Fibroblast of skin of back (primary cell): ENCODE results near the gene CSPG4.
"Not testable (repeated sequence)": the region's sequence is repeated elsewhere in the genome, so short reads cannot be mapped to it uniquely, and the experiment has no call there.

Experiments used
- DNase-seq: peaks from one replicate; pipeline ENCODE4 v3.0.0-alpha.2; 2013

Gene CSPG4

DNA sequence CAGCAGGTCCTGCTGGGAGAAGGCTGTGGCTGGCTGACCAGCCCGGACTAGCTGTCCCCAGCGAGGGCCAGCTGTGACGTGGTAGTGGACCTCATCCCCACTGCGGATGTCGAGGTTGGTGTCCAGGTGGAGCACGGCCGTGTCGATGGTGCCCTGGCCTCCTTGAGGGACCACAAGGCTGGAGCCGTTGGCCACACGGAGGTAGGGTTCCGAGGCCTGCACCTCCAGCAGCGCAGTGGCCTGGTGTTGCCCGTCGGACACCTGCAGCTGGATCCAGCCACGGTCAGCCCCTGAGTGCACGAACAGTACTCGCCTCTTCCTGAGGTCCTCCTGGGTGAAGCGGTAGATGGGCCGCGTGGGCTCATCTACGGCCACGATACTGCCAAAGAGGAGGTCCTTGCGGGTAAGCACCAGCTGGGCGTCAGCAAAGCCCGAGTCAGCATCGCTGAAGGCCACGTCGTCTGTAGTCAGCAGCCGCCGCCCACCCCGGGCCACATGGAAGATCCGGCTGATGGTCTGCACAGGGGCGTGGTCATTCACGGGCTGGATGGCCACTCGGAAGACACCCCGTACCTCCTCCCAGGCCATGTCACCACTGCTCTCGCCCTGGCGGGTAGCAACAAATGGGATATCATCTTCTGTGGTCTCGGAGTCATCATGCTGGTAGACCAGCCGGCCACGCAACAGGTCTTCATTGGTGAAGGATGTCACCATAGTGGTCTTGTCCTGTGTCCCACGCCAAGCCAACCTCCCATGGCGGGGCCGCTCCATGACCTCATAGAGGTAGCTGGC, 25.0 kb downstream of the CSPG4 start:
- no peak for DNase-seq

DNA sequence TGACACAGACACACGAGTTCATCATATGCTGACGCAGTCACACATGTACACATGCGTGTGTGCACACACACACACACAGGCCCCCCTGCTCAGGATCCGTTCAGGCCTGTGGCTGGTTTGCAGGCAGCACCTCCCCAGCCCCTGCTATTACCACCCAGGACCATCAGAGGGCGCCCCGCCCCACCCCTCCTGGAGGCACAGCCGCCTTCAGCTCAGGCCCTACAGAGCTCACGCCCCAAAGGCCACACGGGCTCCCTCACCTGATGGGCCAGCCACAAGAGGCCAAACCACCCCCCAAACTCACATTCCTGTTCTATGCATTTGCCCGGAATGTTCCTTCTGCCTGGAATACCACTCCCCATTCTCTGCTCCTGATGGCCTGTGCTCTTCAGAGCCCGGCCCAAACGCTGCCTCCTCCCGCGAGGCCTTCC, 26.4 kb downstream of the CSPG4 start:
- peak; percentile 54 for DNase-seq

DNA sequence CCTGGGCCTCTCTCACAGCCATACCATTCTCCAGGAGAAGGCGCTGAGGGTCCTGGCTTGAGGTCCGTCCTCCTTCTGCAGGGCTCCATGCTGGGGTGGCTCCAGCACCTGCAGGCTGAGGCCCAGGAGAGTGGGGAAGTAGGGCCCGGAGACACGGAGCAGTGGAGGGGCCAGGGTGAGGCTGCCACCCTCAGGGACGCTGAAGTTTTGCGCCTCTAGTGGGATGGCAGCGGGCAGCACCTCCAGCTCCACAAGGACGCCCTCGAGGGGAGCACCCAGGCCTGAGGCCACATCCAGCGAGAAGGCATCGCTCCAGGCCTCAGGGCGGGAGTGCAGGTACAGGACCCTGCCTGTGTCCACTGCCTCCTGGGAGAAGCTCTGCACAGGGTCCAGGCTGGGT, 27.5 kb downstream of the CSPG4 start:
- DNase-seq: no peak

DNA sequence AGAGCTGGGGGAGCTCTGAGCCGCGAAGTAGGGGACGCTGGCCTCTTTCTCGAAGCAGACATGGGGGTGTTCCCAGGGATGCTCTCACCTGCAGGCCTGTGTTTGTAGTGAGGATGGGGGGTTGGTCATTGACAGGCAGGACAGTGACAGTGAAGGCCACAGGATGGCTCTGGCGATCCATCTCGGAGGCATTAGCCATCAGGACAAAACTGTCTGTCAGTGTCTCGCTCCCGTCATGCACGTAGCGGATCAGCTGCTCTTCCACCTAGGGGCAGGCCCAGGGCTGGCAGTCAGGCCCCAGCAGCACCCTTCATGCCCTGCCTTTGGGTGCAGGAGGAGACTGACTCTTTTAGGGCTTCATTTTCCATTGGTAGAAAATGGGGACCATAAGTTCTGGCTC, 28.0 kb downstream of the CSPG4 start:
- DNase-seq: no peak

DNA sequence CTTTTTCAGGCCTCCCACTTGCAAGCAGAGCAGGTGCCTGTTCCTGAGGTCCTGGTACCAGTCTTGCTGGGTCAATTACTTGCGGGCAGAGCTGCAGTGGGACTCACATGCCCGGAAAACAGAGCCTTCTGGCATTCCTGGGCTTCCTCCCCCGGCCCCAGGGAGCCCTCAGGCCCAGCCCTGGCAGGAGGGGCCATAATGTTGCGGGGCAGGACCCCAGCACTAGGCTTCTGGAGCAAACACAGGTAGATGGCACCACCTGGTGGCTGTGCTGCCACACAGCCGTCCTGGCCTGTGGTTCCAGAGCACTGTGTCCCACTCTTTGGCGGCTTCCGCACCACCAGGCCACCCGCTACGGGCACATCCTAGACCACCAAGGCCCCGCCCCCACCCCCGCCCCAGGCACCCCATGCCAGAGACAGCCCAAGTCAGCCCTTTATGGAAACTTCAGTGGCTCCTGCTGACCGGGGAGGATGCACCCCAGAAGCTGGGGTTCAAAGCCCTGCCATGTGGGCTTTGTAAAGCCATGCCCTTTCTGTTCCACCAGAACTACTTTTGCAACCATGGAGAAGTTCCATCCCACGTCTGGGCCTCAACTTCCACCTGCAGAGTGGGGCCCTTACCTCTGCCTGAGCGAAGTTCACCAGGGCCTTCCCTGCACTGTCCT, 28.9 kb downstream of the CSPG4 start:
- peak; percentile 55 for DNase-seq

DNA sequence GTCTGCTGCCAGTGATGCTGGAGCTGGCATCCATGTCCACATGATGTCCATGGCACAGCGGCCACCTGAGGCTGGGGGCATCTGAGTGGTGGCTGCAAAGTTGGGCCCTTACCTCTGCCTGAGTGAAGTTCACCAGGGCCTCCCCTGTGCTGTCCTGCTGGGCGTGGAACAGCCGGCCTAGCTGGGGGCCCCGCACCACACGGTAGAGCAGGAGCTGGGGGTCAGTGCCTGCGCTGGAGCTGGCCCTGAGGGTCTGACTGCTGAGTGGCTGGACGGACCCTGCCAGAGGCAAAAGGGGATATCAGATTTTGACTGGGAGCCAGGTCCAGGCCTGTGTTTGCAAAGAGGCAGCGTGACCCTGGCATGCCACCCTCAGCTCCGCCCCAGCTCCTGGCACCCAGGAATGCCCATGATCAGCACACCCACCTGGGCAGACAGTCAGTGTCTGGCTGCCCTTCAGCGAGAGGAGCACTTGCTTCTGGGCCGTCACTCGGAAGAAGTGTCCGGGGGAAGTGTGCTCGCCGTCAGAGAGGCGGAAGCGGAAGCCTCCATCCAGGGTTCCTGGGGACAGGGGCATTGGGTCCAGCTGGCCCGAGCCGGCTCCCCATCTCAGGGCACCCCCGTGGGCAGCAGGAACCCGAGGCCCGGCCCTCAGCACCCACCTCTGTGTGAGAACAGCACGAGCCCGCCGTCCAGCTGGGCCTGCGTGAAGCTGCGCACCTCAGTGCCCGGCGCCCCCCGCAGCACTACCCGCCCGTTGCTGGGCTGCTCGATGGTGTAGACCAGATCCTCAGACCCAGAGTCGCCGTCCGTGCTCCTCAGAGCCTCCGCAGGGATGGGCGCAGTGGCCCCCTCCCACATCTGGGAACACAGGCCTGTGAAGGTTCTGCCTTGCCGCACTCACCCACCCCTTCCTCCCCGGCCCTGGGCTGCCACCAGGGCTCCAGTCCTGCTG, 30.2 kb downstream of the CSPG4 start:
- DNase-seq: no peak

DNA sequence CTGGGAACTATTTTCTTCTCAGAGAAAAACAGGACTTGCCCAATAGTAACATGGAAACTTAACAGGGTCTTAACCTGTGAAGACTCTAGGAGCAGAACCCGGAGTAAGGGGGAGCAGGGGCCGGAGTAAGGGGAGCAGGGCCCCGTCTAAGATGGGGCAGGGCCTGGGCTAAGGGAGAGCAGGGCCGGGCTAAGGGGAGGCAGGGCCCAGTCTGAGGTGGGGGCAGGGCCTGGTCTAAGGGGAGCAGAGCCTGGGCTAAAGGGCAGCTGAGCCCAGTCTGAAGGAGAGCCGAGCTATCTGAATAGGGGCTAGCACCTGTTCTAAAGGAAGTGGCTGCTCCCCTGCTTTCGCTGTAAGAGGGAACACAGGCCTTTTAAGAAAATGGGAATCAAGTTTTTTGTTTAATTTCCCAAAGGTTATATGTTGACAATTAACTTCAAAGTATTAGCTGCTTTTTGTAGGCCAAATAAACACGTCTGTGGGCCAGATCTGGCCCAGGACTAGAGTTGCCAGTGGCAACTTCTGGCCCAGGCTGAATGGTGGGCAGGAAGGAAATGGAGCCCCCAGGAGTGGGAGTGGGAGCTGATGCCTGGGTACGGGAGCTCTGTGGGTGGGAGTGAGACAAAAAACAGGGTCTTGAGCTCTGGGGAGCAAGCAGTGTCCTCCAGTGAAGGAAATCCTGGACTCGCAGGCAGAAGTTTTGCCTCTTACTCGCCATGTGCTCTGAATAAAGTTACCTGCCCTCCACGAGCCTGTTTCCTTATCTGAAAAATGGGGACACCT, 32.5 kb downstream of the CSPG4 start:
- DNase-seq: no peak

DNA sequence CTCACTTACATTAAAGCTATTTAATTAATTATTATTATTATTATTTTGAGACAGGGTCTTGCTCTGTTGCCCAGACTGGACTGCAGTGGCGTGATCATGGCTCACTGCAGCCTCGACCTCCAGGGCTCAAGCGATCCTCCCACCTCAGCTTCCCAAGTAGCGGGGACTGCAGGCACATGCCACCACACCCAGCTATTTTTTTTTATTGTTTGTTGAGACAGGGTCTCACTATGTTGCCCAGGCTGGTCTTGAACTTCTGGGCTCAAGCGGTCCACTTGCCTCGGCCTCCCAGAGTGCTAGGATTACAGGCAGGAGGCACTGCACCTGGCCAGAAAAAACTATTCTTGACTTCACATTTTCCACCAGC, 34.3 kb downstream of the CSPG4 start:
- not testable (repeated sequence) for DNase-seq

DNA sequence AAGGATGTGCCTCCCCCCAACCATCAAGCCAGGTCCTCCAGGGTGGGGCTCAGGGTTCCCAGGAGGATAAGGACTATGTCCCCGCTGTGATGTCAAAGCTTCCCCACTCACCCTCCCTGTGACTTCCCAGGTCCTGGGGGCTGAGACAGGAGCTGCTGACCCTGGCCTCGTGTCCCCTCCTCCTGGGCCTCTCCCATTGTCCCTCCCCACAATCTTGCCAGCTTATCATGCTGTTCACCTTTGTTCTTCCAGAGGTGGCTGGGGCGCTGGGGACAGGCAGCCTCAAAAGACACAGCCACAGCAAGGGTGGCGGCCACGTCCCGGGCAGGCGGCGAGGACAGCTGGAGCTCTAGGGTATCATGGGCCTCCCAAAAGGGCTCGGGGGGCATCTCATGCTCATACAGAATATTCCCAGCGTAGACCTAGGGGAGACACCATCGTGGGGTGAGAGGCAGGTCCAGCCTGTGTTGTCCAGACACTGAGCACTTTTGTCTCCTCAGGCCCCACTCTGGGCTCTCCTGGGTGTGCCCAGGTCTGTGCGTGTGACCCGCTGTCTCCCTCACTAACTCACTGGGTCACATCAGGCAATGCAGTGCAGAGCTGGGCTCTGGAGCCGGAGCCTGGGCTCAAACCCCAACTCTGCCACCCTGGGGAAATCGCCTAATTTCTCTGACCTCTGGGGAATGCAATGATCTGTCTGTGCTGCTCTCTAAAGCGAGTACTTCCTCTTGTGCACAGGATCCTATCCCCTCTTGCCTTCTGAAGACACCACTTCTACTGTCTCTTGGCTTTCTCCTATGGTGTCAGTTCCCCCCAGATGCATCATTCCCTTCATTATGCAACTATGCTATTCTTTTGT, 35.0 kb downstream of the CSPG4 start:
- no peak for DNase-seq

DNA sequence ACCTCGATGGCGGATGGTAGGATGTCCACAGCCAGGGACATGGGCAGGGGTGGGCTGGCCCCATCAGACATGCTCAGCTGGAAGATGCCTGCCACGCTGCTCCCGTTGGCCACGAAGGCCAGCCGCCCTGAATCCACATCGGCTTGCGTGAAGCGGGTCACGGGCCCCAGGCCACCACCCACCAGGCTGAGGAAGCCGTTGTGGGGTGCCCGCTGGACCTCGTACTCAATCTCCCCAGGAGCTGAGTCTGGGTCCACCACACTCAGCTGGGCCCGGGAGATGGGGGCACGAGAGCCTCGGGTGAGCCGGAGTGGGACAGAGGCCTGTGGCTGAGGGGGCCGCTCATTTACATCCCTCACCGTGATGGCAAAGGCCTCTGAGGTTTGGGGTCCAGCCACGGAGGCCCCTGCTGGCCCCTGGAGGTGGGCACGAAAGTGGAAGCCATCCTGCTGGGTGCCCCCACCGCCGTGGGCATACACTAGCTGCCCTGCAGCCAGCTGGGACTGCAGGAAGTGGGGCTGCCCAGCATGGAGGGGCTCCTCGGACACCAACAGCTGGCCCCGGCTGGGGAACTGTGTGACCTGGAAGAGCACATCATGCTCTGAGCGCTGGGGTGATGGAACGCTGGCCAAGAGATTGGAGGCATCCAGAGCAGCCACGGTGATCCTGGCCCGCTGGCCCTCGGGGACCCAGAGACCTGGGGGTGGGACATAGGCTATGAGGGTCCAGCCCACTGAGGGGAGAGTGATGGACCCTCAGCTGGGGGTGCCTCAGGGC, 35.8 kb downstream of the CSPG4 start:
- no peak for DNase-seq

DNA sequence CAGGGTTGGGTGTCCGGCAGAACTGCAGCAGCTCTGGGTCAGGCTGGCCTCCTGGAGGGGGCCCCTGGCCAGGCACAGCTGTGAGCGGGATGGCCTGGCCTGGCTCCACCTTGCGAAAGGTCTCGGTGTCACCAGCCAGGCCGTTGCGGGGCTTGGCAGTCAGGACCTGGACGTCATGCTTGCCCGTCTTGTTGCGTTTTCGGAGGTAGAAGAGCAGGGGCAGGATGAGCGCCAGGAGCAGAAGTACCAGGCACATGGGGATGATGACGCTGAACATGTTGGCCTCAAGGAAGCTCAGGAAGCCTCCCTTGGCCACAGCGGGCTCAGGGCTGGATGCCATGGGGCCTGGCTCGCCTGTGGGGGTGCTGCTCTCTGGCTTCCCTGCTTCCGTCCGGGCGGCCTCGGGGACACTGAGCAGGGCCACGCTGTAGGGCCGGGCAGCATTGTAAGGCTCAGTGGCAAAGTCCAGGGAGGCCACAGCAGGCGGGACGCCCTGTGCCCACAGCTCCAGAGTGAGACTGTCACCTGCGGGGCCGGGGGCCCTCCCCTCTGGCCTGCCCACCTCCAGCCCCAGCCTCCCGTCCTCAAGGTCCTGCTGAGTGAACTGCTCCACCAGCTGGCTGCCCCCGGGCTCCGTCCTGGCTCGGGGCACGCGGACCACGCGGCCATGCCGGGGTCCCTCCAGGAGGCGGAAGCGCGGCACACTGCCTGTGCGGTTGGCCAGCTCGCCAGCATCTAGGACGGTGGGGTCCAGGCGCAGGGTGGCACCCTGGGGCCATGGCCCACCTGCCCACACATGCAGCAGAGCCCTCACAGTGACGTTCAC, 36.9 kb downstream of the CSPG4 start:
- DNase-seq: no peak

DNA sequence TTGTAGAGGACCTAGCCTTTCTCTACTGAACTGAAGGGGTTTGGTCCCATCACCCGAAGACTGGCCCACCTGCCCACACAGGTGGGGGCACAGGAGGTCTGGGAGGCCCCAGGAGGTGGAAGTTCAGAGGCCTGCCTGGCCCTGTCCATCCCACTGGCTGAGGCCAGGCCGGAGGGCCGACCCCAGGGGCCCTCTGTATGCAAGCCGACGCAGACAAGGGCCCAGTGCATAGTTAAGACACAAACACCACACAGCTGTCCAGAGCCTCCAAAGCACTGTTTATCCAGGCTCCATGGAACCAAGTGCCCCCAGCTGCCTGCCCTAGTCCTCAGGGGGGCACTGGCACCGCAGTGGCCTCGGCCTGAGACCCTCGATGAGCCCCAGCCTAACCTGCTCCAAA, 38.3 kb downstream of the CSPG4 start:
- DNase-seq: no peak

DNA sequence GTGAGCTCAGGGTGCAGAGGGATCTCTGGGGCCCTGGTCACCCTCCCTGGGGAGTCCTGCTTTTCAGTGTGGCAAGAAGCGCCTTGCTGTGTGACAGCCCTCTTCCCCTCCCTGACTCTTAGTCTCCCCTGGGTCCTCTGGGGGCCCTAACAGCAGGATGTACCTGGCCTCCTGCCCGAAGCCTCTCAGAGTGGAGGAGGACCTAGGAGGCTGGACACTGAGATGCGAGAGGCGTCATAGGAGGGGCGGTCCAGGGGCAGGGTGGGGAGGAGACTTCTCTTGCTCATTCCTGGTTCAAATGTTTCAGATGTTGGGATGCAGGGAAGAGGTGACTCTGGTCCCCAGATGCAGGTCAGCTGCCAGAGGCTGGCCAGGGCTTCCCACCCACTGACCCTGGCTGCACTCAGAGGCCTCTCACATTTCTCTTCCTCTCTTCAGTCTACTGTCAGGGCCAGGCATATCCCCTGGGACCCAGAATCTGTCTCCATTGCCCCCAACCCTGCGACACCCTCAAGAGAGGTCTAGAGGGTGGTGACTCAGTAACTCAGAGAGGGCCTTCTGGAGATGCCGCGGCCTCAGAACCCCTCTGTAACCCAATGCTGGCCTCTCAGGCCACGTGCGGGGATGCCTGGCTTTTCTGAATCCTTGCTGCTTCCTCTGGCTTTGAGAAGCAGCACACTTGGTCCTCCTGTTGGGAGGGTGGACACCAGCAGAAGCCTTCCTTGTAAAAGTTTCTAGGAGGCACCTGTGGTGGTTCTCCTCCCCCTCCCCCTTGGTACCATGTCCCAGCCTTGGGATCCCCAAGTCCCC, 39.0 kb downstream of the CSPG4 start:
- DNase-seq: peak; percentile 87

DNA sequence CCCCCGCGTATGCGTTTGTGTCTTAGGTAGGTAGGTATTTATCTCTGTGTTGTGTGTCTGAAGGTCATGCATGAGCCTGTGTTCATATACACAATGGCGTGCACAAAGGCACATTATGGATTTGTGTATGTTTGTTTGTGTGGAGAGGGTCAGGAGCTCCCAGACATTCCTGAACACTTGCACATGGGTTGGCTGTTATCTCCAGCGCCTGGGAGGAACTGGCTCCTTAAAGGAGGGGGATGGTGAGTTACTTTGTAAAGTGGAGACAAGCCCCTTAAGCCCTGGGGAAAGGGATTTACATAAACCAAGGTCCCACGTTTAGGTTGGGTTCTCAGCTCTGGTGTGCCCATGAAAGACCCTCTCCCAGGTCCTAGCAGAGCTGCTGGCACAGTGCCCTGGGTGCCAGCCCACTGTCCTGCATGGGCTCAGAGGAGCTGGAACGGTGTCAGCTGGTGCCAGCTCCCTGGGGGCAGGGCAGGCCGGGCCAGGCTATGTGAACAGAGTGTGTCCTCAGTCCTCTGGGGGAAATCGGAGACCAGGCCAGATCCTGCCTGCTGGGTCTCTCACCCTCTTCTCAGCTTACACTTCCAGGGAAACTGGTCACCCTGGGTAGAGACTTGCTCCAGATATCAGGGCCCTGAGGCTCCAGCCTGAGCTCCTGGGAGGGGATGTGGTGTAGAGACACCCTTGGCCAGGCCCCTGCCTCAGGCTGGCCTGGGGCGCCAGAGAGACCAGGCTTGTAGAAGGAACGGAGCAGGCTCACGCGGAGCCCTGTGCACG, 39.8 kb downstream of the CSPG4 start:
- DNase-seq: peak; percentile 92

DNA sequence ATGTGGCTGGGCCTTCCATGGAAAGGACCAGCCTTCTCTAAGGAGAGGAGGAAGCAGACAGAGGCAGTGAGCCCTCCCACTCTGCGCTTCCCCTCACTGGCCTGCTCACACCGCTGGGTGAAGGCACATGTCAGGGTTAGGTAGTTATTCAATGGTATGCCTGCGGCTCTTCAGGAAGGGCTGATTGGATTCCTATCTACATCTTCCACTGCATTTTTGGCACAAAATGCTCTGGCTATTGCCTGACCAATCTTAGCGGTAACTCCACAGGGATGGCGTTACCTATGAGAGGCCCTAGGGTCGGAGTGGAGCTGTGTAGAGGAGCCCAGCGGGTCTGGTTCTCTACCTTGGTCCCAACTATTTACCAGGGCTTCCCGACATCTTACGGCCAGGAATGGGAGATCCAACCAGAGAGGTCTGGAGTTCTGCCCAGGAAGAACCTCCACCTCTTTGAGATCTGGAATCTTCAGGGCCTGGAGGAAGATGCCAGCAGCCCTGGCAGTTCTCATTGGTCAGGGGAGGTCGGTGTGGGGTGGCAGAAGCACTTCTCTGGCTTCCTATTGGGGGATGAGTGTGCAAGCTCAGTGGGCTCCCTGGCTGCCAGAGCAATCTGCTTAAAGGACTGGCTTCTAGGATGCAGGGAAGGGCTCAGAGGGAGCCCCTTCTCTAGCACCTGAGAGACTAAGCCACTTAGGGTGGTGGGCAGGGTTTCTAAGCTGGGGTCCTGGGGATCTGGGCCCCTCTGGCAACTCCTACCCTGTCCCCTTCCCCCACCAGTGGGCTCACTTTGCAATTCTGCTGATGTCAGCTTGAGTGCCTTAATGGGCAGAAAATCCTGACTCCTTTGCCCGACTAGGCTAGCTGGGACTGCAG, 40.7 kb downstream of the CSPG4 start:
- DNase-seq: peak; percentile 52

DNA sequence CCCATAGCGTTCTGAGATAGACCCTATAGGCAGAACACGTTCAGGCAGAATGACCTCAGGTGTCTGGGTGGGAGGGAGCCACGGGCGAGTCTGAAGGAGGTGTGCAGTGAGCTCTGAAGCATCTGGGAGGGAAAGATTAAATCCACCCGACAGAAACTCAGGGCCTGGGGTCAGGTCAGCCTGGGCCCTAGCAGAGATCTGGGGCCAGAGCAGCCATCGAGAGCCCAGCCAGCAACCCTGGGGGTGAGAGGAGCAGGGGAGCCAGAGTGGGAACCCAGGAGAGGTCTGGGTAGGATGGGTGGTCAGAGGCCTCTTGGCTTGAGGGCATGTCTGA, 42.8 kb downstream of the CSPG4 start:
- no peak for DNase-seq
